CD4-positive, alpha-beta T cell treated with Interleukin-17A for 1 hour (primary cell): ENCODE results near the gene TICRR.
"Not testable (repeated sequence)": the region's sequence is repeated elsewhere in the genome, so short reads cannot be mapped to it uniquely, and the experiment has no call there.

ENCODE experiments used
- DNase-seq: peaks from one replicate; pipeline ENCODE4 v3.0.0-alpha.2; 2020

Gene TICRR

GRCh38 chr15:89566621-89567294 is 8.5 kb upstream of the TICRR start:
- DNase-seq: no peak

DNA sequence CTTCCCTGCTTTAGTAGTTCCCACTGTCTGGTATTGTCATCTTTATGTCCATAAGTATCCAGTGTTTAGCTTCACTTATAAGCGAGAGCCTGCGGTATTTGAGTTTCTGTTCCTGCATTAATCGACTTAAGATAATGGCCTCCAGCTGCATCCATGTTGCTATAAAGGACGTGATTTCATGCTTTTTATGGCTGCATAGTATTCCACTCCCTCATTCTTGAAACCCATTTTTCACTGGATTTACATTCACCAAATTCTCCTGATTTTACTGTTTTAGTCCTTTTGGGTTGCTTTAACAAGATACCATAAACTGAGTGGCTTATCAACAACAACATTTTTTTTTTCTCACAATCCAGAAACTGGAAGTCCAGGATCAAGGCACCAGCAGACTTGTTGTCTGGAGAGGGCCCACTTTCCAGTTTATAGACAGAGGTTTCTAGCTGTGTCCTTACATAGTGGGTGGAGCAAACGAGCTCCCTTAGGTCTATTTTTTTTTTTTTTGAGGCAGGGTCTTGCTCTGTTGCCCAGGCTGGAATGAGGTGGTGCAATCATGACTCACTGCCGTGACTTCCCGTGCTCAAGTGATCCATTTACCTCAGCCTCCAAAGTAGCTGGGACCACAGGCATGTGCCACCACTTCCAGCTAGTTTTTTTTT is 6.1 kb upstream of the TICRR start:
- DNase-seq: no peak

GRCh38 chr15:89575656-89576416 is 567 bp downstream of the TICRR start:
- no peak for DNase-seq

GRCh38 chr15:89576417-89576773 is 1.1 kb downstream of the TICRR start:
- no peak for DNase-seq

DNA sequence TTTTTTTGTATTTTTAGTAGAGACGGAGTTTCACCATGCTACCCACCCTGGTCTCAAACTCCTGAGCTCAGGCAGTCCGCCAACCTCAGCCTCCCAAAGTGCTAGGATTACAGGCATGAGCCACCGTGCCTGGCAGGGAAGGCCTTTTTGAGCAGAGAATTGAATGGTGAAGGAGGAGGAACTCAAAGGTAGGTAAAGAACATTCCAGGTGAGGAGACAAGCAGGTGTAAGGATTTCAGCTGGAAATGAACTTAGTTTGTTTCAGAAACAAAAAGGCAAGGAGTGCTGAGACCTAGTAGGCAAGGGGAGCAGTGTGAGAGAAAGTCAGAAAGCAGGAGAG is 2.5 kb downstream of the TICRR start:
- DNase-seq: no peak

GRCh38 chr15:89578146-89578545 is 2.9 kb downstream of the TICRR start:
- DNase-seq: no peak

DNA sequence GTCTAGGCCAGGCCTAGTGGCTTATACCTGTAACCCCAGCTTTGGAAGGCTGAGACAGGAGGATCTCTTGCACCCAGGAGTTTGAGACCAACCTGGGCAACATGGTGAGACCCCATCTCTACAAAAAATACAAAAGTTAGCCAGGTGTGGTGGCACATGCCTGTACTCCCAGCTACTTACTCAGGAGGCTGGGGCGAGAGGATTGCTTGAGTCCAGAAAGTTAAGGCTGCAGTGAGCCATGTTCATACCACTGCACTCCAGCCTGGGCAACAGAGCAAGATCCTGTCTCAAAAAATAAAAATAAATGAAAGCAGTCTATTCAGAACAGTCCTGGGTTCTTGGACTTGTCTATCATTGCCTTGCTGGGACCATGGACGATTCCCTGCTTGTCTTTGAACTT is 5.5 kb downstream of the TICRR start:
- DNase-seq: not testable (repeated sequence)

DNA sequence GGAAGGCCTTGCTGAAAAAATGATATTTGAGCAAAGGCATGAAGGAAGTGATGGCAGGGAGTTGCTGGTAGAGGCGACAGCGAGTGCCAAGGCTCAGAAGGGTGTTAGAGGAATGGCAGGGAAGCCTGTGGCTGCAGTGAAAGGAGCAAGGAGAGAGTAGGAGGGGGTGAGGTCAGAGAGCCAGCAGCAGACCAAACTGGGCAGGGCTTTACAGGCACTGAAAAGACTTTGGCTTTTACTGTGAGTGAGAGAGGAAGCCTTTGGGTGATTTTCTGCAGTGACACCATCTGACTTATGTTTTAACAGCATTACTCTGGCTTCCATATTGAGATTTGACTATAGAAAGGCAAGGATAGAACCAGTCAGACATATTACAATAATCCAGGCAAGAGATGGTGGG is 11.4 kb downstream of the TICRR start:
- no peak for DNase-seq

DNA sequence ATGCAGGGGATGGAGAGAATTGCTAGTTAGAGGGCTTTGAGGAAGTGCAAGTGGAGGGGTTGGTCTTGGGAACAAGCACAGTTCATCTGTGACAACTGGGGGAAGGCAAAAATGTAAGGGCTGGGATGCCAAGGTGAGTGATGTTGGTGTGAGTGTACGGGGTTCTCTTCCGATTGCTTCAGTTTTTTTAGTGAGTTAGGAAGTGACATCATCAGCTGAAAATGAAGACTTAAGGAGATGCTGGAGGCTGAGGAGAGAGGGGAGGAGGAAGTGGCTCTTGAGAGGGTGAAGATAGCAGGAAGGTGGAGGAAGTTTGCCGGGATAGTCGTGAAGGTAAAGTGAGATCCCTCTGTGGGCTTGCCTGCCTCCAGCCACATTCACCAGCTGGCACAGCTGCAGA is 12.7 kb downstream of the TICRR start:
- no peak for DNase-seq

GRCh38 chr15:89591834-89592233 is 16.6 kb downstream of the TICRR start:
- no peak for DNase-seq

GRCh38 chr15:89593018-89593417 is 17.7 kb downstream of the TICRR start:
- no peak for DNase-seq

DNA sequence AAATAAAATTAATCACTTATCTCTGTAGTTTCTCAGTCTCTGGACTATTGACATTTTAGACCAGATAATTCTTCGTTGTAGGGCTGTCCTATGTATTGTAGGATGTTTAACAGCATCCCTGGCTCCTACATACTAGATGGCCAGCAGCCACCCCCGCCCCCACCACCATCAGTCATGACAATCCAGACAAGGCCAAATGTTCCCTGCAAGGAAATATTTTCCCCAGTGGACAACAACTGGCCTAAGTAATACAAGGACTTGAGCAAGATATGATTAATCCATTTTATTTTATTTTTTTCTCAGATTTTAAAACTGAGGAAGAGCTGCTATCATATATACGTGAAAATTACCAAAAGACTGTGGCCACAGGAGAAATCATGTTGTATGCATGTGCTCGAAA is 23.8 kb downstream of the TICRR start:
- DNase-seq: no peak

- no peak for DNase-seq
Observed at GRCh38 chr15:89611317-89611716, 36.0 kb downstream of the TICRR start.

DNA sequence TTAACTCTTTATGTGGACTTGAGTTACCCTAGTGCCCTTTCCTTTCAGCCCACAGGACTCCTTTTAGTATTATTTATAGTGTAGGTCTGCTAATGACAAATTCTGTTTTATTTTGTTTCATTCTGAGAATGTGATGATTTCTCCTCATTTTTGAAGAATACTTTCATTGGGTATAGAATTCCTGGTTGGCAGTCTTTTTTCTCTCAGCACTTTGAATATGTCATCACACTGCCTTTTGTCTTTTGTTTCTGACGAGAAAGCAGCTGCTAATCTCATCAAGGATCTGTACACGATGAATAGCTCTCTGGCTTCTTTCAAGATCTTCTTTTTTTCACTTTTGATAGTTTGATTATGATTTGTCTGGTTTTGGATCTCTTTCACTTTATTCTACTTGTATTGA is 37.8 kb downstream of the TICRR start:
- no peak for DNase-seq

DNA sequence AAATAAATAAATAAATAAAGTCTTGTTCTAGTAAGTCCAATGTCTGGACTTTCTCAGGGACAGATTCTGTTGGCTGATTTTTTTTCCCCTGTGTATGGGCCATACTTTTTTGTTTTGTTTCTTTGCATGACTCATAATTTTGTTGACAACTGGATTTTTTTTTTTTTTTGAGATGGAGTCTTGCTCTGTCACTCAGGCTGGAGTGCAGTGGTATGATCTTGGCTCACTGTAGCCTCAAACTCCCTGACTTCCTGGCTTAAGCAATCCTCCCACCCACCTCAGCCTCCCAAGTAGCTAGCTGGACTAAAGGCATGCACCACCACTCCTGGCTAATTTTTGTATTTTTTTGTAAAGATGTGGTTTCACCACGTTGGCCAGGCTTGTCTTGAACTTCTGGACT is 38.9 kb downstream of the TICRR start:
- no peak for DNase-seq

GRCh38 chr15:89615135-89615534 is 39.9 kb downstream of the TICRR start:
- no peak for DNase-seq

DNA sequence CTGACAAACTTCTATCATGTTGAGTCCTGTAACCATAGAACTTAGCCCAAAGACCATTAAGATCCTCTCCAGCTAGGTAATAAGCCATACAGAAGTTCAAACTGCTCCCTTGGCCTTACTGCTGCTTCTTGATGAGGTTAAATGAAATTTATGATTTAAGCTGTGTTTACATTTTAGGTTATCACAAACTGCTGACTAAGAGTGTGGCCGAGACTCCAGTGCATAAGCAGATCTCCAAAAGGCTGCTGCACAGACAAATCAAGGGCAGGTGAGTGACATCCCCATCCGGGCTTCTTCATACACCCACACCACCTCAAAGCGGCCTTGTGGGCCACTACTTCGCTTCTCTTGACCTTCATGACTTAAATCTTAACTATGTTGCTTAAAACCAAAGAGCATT is 41.0 kb downstream of the TICRR start:
- no peak for DNase-seq

GRCh38 chr15:89621547-89621946 is 46.3 kb downstream of the TICRR start:
- no peak for DNase-seq

- no peak for DNase-seq
Observed at GRCh38 chr15:89623165-89623564, 47.9 kb downstream of the TICRR start.

DNA sequence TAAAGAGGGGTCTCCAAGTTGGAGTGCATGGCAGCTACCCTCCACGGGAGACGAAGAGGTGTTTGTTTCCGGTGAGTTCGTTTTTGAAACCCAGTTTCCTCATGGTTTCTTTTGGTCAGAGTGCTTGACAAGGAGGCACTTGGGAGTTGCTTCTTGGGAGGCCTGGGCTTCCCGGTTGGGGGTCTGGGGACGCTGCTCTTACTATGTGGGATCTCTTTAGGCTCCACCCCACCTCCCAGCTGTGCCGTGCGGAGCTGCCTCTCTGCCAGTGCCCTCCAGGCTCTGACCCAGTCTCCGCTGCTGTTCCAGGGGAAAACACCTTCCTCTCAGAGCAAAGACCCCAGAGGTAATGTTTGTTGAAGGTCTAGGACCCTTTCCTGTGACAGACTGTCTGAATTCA is 50.4 kb downstream of the TICRR start:
- no peak for DNase-seq

GRCh38 chr15:89627256-89627970 is 52.1 kb downstream of the TICRR start:
- DNase-seq: no peak

DNA sequence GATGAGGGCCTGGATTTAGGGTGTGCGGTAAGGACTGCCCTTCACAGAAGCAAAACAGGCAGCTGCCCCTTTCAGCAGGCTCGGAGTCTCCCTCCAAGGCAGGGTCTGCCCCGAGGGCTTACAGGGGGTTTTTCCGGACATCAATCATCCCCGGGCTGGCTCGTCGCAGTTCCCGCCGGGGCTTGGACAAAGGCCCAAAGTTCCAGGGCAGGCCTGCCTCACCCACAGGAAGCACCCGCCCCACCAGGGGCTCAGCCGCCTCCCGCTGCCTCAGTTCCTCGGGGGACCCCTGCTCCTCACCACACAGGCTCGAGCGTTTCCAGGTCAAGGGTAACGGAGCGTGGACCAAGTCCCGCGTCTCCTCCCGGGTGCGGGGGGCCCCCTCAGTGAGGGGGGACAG is 53.0 kb downstream of the TICRR start:
- no peak for DNase-seq

- DNase-seq: no peak
Observed at GRCh38 chr15:89628806-89629715, 53.8 kb downstream of the TICRR start.
